Measurements from ENCODE around the gene BCAS4.

Gene BCAS4, protein sequence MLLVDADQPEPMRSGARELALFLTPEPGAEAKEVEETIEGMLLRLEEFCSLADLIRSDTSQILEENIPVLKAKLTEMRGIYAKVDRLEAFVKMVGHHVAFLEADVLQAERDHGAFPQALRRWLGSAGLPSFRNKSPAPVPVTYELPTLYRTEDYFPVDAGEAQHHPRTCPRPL

DNA sequence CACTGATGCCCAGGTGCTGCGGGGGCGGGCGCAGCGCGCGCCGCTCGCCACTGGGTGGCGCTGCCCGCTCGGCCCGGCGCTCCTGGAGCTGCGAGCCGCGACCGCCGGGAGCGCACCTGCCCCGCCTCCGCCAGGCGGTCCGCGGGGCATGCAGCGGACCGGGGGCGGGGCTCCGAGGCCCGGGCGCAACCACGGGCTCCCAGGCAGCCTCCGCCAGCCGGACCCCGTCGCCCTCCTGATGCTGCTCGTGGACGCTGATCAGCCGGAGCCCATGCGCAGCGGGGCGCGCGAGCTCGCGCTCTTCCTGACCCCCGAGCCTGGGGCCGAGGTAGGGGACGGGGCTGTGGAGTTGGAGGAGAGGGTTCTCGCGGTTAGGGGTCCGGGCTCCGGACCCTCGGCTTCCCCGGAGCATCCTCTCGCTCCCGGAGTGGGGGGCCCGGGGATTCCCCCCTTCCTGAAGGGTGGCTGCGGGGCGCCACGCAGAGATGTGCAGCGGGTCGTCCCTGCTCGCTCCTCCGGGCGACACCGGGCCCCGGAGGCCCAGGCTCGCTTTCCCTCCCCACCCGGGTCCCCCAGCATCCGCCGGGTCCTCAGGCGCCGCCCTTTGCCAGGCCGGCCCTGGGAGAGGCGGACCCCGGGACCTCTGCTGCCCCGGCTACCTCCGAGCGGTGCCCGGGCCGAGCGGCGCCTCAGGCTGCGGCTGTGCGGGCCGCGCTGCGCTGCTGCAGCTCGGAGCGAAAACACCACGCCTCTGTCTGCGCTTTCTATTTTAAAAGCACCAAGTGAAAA, at the start of gene BCAS4:
BCAS4 (plus strand) TSS at position 216 of the 789 bp plus-strand sequence; CDS start at position 239, 23 bp downstream.
- peak; percentile 86 for DNase-seq
- Mint-ChIP-seq H3K9me3 (no peaks in the 10 kb centered on the region), H3K27me3 (ENCODE audit: low read depth, poor library complexity) (peaks cover 5% of the 10 kb centered on the region), H3K4me3 (peak within 1 kb of the TSS; percentile 89), H3K27ac (no peak within 1 kb of the TSS), H3K4me1 (peaks cover 43% of the 10 kb centered on the region), H3K36me3 (ENCODE audit: low read depth) (no peaks in the 10 kb centered on the region)
- TF ChIP-seq, protein P1, sequence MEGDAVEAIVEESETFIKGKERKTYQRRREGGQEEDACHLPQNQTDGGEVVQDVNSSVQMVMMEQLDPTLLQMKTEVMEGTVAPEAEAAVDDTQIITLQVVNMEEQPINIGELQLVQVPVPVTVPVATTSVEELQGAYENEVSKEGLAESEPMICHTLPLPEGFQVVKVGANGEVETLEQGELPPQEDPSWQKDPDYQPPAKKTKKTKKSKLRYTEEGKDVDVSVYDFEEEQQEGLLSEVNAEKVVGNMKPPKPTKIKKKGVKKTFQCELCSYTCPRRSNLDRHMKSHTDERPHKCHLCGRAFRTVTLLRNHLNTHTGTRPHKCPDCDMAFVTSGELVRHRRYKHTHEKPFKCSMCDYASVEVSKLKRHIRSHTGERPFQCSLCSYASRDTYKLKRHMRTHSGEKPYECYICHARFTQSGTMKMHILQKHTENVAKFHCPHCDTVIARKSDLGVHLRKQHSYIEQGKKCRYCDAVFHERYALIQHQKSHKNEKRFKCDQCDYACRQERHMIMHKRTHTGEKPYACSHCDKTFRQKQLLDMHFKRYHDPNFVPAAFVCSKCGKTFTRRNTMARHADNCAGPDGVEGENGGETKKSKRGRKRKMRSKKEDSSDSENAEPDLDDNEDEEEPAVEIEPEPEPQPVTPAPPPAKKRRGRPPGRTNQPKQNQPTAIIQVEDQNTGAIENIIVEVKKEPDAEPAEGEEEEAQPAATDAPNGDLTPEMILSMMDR (IDR thresholded peaks at IDR 0.05), result no peak

DNA sequence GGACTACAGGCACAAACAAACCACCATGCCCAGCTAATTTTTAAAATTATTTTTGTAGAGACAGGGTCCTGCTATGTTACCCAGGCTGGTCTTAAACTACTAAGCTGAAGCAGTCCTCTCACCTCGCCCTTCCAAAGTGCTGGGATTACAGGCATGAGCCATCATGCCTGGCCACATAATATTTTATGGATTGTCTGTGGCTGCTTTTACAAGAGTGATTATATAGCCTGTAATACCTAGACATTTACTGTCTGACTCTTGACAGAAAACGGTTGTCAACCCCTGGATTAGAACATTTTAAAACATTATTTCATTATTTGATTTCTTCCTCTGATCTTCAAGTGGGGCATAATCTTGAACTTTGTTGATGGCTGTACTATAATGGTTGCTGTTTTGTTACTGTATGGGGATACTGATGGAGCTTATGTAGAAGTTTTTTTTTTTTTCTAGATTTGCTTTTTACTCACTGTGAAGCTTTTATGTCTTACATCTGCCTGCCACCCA, 49.2 kb upstream of the BCAS4 start:
- Mint-ChIP-seq H3K27me3 (ENCODE audit: low read depth, poor library complexity) (no peaks in the 10 kb centered on the region), H3K9me3 (no peaks in the 10 kb centered on the region), H3K36me3 (ENCODE audit: low read depth) (peaks cover 27% of the 10 kb centered on the region), H3K27ac (peak overlapping the region; percentile 12), H3K4me3 (no peak overlapping the region), H3K4me1 (peaks cover 58% of the 10 kb centered on the region)
- TF ChIP-seq, protein P1 (IDR thresholded peaks at IDR 0.05), result no peak
- no peak for DNase-seq

DNA sequence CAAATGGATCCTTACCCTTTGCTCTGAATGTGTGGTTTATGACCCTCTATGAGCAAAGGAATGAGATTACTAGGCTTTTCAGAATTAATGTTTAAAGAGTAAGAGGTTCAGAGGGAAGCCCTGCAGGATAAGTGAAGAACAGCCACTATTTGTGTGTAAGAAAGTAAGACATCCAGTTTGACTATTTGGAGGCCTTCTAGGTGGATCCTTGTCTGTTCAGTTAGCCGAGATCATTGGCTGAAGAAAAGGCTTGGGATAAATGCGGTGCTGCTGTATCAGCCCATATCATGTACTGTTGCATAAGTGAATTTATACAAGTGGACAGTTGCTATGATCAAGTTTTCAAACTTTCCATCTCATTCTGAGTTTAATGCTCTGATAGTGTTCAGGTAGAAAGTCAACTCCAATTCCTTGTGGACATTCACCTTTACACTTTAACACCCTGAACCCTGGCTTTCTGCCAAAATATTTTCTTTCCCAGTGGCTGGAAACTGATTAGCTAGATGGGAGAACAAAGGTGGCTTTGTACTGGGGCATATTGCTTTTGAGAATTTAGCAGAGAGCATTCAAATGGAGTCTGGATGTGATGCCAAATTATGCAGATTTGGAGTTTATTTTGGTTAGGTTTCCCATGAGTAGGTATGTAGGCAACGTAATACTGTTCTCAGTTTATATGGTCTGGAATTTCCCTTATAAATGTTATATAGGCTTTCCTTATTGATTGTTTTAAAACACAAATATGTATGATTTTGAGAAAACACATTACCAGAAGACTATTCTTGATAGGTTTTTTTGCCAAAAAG, 48.5 kb upstream of the BCAS4 start:
- Mint-ChIP-seq H3K4me1 (peaks cover 51% of the 10 kb centered on the region), H3K4me3 (no peak overlapping the region), H3K9me3 (no peaks in the 10 kb centered on the region), H3K27ac (peak overlapping the region; percentile 12), H3K36me3 (ENCODE audit: low read depth) (peaks cover 21% of the 10 kb centered on the region), H3K27me3 (ENCODE audit: low read depth, poor library complexity) (no peaks in the 10 kb centered on the region)
- TF ChIP-seq, protein P1 (IDR thresholded peaks at IDR 0.05), result no peak
- no peak for DNase-seq

DNA sequence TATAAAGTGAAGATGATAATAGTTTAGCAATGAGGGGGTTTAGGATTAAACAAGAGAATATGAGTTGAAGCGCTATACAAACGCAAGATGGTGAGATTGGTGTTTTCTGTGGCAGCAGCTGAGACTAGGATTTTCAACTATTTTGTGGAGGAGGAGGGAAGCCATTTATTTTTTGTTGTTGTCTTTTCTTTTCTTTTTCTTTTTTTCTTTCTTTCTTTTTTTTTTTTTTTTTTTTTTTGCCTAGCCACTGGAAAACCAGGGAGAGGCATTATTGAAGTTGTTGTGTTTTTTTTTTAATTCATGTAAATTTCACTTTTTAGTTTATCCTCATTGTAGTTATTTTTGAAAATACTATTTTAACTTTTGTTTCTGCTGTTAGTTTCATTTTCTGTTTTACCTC, 47.6 kb upstream of the BCAS4 start:
- no peak for DNase-seq
- Mint-ChIP-seq H3K27me3 (ENCODE audit: low read depth, poor library complexity) (no peaks in the 10 kb centered on the region), H3K36me3 (ENCODE audit: low read depth) (peaks cover 23% of the 10 kb centered on the region), H3K27ac (no peak overlapping the region), H3K4me1 (peaks cover 43% of the 10 kb centered on the region), H3K9me3 (no peaks in the 10 kb centered on the region), H3K4me3 (no peak overlapping the region)
- TF ChIP-seq, protein P1 (IDR thresholded peaks at IDR 0.05), result no peak

DNA sequence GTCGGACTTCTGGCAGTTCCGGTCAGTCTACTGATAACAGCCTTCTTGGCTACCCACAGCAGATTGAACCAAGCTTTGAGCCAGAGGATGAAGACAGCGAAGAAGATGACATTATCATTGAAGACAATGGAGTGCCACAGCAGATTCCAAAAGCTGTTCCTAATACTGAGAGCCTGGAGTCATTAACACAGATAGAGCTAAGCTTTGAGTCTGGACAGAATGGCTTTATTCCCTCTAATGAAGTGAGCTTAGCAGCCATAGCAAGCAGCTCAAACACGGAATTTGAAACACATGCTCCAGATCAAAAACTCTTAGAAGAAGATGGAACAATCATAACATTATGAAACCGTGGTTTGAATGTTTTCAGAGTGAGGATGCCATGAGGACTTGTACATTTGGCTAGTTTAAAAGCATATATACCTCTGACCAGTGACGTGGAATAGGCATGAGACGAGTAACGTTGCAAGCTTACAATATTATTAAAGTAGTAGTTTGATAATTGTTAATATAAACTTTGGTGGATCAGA, 44.7 kb upstream of the BCAS4 start:
- Mint-ChIP-seq H3K9me3 (no peaks in the 10 kb centered on the region), H3K4me1 (peaks cover 17% of the 10 kb centered on the region), H3K27ac (no peak overlapping the region), H3K36me3 (ENCODE audit: low read depth) (peaks cover 27% of the 10 kb centered on the region), H3K4me3 (no peak overlapping the region), H3K27me3 (ENCODE audit: low read depth, poor library complexity) (no peaks in the 10 kb centered on the region)
- TF ChIP-seq, protein P1 (IDR thresholded peaks at IDR 0.05), result no peak
- no peak for DNase-seq

Data from nephron progenitor cell (in vitro differentiated cells).